H1 (cell line): ENCODE data around the gene HHIP. TPM values are rescaled to one million over a fixed set of nuclear protein-coding genes. Genes with fewer than 3 reads are reported as not detected.

Source experiments
- CTCF ChIA-PET: fragments of 300-600 bp; sonication (Branson Sonifier 250); formaldehyde crosslinking; loops from one replicate; lab custom pipeline; 2021; ENCODE audit not compliant: partially characterized antibody; lab: Charles Lee
- POLR2A ChIA-PET: fragments of 300-600 bp; sonication (Branson Sonifier 250); formaldehyde crosslinking; loops from one replicate; lab custom pipeline; 2021; ENCODE audit warnings: inconsistent platforms; ENCODE audit not compliant: partially characterized antibody; lab: Charles Lee
- DNase-seq, 2 experiments: peaks; one replicate each; pipeline versions ENCODE4 v3.0.0 to v3.0.0-alpha.2; 2010 to 2022; ENCODE audit warnings: low spot score in 2 of 2, low read depth in 1 of 2, mixed read lengths in 1 of 2
- FAIRE-seq: peaks from 2 replicates; lab custom pipeline; 2011; peaks lifted over from hg19 to GRCh38; lab: Jason Lieb, UNC
- H2AFZ ChIP-seq: 2 replicates; pipeline ENCODE4 v1.8.1; 2012; ENCODE audit warnings: low read length, inconsistent platforms
- H2AK5ac ChIP-seq: 2 replicates; pipeline ENCODE4 v1.6.1; 2013; ENCODE audit warnings: low read depth, low read length
- H2BK120ac ChIP-seq: replicated peaks from 2 replicates; pipeline ENCODE3; 2013; ENCODE audit warnings: low read depth, low read length, inconsistent platforms
- H2BK12ac ChIP-seq: 2 replicates; pipeline ENCODE4 v1.6.1; 2013; ENCODE audit warnings: low read depth, low read length
- H2BK15ac ChIP-seq: 2 replicates; pipeline ENCODE4 v1.6.1; 2013; ENCODE audit warnings: low read length
- H2BK20ac ChIP-seq: 2 replicates; pipeline ENCODE4 v1.6.1; 2013; ENCODE audit warnings: low read length
- H2BK5ac ChIP-seq: 2 replicates; pipeline ENCODE4 v1.6.1; 2013; ENCODE audit warnings: low read depth, low read length
- H3K14ac ChIP-seq: 2 replicates; pipeline ENCODE4 v1.6.1; 2013; ENCODE audit warnings: inconsistent platforms; ENCODE audit not compliant: insufficient read length
- H3K18ac ChIP-seq: 2 replicates; pipeline ENCODE4 v1.6.1; 2013; ENCODE audit warnings: low read length; ENCODE audit errors: extremely low read depth
- H3K23ac ChIP-seq: 2 replicates; pipeline ENCODE4 v1.6.1; 2013; ENCODE audit warnings: inconsistent platforms; ENCODE audit not compliant: insufficient read length
- H3K23me2 ChIP-seq: 2 replicates; pipeline ENCODE4 v1.6.1; 2013; ENCODE audit warnings: low read depth, low read length
- H3K27ac ChIP-seq: 2 replicates; pipeline ENCODE4 v1.6.1; 2011; ENCODE audit warnings: low read depth, low read length, inconsistent platforms
- H3K27me3 ChIP-seq, 4 experiments: replicated peaks in 1 of 4; 1 replicate in 1 of 4; 2 replicates in 3 of 4; pipeline versions ENCODE4 v1.6.1 to v1.8.1; 2011 to 2013; ENCODE audit warnings: low read length in 3 of 4, mild to moderate bottlenecking in 3 of 4, inconsistent platforms in 2 of 4, mixed read lengths in 2 of 4, moderate library complexity in 1 of 4; ENCODE audit not compliant: control insufficient read depth in 3 of 4, insufficient read depth in 3 of 4; ENCODE audit errors: extremely low read depth in 1 of 4
- H3K36me3 ChIP-seq, 4 experiments: 2 replicates each; pipeline versions ENCODE4 v1.6.1 to v1.8.1; 2011 to 2013; ENCODE audit warnings: mild to moderate bottlenecking in 4 of 4, low read length in 3 of 4, moderate library complexity in 2 of 4, control low read depth in 1 of 4, inconsistent platforms in 1 of 4; ENCODE audit not compliant: insufficient read depth in 4 of 4, control insufficient read depth in 2 of 4
- H3K4ac ChIP-seq: replicated peaks from 2 replicates; pipeline ENCODE3; 2013; ENCODE audit warnings: low read length, low read depth, mixed read lengths, inconsistent platforms; ENCODE audit not compliant: insufficient read length
- H3K4me1 ChIP-seq, 4 experiments: replicated peaks in 1 of 4; 1 replicate in 1 of 4; 2 replicates in 3 of 4; pipeline versions ENCODE4 v1.6.1 to v1.8.1; 2011 to 2013; ENCODE audit warnings: low read length in 3 of 4, inconsistent platforms in 2 of 4, mixed read lengths in 1 of 4; ENCODE audit not compliant: insufficient read depth in 4 of 4, control insufficient read depth in 3 of 4
- H3K4me2 ChIP-seq, 2 experiments: 2 replicates each; pipeline versions ENCODE4 v1.6.1 to v1.8.1; 2011 to 2013; ENCODE audit warnings: low read depth in 2 of 2, low read length in 2 of 2, control low read depth in 1 of 2, inconsistent platforms in 1 of 2, mild to moderate bottlenecking in 1 of 2; ENCODE audit not compliant: insufficient read depth in 1 of 2
- H3K4me3 ChIP-seq, 4 experiments: fragments of 200-600, 300-600 bp in 1 of 4; sonication (generic), shearing (Covaris generic), sonication (Bioruptor Twin) in 1 of 4; 2 replicates each; pipeline versions ENCODE4 v1.5.1 to v1.8.1; 2011 to 2016; ENCODE audit warnings: low read length in 4 of 4, low read depth in 3 of 4, control low read depth in 2 of 4, inconsistent platforms in 2 of 4, mild to moderate bottlenecking in 2 of 4, mixed read lengths in 1 of 4, moderate library complexity in 1 of 4; ENCODE audit not compliant: insufficient read depth in 2 of 4; ENCODE audit errors: extremely low read depth in 1 of 4
- H3K56ac ChIP-seq: replicated peaks from 2 replicates; pipeline ENCODE3; 2013; ENCODE audit warnings: low read depth, mild to moderate bottlenecking, mixed read lengths, low read length, inconsistent platforms; ENCODE audit not compliant: insufficient read length
- H3K79me1 ChIP-seq: 2 replicates; pipeline ENCODE4 v1.6.1; 2013; ENCODE audit warnings: low read depth, low read length, control low read depth
- H3K79me2 ChIP-seq, 2 experiments: 2 replicates each; pipeline versions ENCODE4 v1.6.1 to v1.8.1; 2012 to 2013; ENCODE audit warnings: low read length in 2 of 2, mild to moderate bottlenecking in 2 of 2, inconsistent platforms in 1 of 2; ENCODE audit not compliant: insufficient read depth in 2 of 2, control insufficient read depth in 1 of 2
- H3K9ac ChIP-seq, 4 experiments: replicated peaks in 1 of 4; 1 replicate in 1 of 4; 2 replicates in 3 of 4; pipeline versions ENCODE4 v1.6.1 to v1.8.1; 2011 to 2013; ENCODE audit warnings: low read depth in 3 of 4, low read length in 3 of 4, control low read depth in 2 of 4, mild to moderate bottlenecking in 2 of 4, moderate library complexity in 2 of 4, inconsistent platforms in 1 of 4; ENCODE audit errors: extremely low read depth in 1 of 4
- H3K9me3 ChIP-seq, 2 experiments: 2 replicates each; pipeline versions ENCODE4 v1.6.1 to v1.8.1; 2012 to 2013; ENCODE audit warnings: mild to moderate bottlenecking in 2 of 2, moderate library complexity in 2 of 2, control low read depth in 1 of 2, inconsistent platforms in 1 of 2, low read depth in 1 of 2, low read length in 1 of 2, mixed read lengths in 1 of 2; ENCODE audit not compliant: insufficient read depth in 2 of 2
- H4K20me1 ChIP-seq, 2 experiments: replicated peaks in 1 of 2; 2 replicates each; pipeline versions ENCODE3 to v1.8.1; 2011 to 2013; ENCODE audit warnings: inconsistent platforms in 2 of 2, low read length in 2 of 2, mild to moderate bottlenecking in 1 of 2; ENCODE audit not compliant: insufficient read depth in 2 of 2, control insufficient read depth in 1 of 2
- H4K5ac ChIP-seq: 2 replicates; pipeline ENCODE4 v1.6.1; 2013; ENCODE audit warnings: low read length, low read depth, mixed read lengths, inconsistent platforms; ENCODE audit not compliant: insufficient read length
- H4K8ac ChIP-seq: 2 replicates; pipeline ENCODE4 v1.8.0; 2013; ENCODE audit warnings: mild to moderate bottlenecking, moderate library complexity, low read length, inconsistent platforms; ENCODE audit not compliant: insufficient read depth; ENCODE audit errors: extremely low read depth
- H4K91ac ChIP-seq: replicated peaks from 2 replicates; pipeline ENCODE3; 2013; ENCODE audit warnings: low read length, mixed read lengths, inconsistent platforms; ENCODE audit not compliant: insufficient read length
- CEBPB ChIP-seq: IDR thresholded peaks from 2 replicates; pipeline ENCODE4 v1.6.1; 2012; ENCODE audit warnings: low read depth, low read length
- EP300 ChIP-seq, 2 experiments: IDR thresholded peaks; 1 replicate in 1 of 2; 2 replicates in 1 of 2; pipeline ENCODE4 v1.6.1; 2011 to 2012; ENCODE audit warnings: low read depth in 2 of 2, low read length in 2 of 2, mild to moderate bottlenecking in 2 of 2, borderline replicate concordance in 1 of 2, inconsistent platforms in 1 of 2, moderate library complexity in 1 of 2
- JUND ChIP-seq: IDR thresholded peaks from 2 replicates; pipeline ENCODE4 v1.6.1; 2011; ENCODE audit warnings: mild to moderate bottlenecking, improper control_type of control experiment, low read length
- KDM4A ChIP-seq: IDR thresholded peaks from one replicate; pipeline ENCODE4 v1.7.1; 2012; ENCODE audit warnings: low read depth, mild to moderate bottlenecking, moderate library complexity, low read length, inconsistent platforms; ENCODE audit not compliant: severe bottlenecking
- KDM5A ChIP-seq: fragments of 200-600 bp; IDR thresholded peaks from 2 replicates; pipeline ENCODE4 v1.7.1; 2012; ENCODE audit warnings: mild to moderate bottlenecking, low read length, inconsistent platforms, mixed read lengths
- SIX5 ChIP-seq: IDR thresholded peaks from 2 replicates; pipeline ENCODE4 v1.6.1; 2011; ENCODE audit warnings: mild to moderate bottlenecking, low read depth, low read length
- SP4 ChIP-seq: IDR thresholded peaks from 2 replicates; pipeline ENCODE4 v1.6.1; 2012; ENCODE audit warnings: low read length, inconsistent platforms
- SUZ12 ChIP-seq: fragments of 200-600 bp; sonication (generic); IDR thresholded peaks from 2 replicates; pipeline ENCODE4 v1.6.1; 2012; ENCODE audit warnings: mild to moderate bottlenecking, inconsistent platforms, low read length, moderate library complexity, mixed read lengths
- TBP ChIP-seq: IDR thresholded peaks from 2 replicates; pipeline ENCODE4 v1.6.1; 2011; ENCODE audit warnings: low read depth, low read length, improper control_type of control experiment
- WGBS, 2 experiments: shearing (Covaris generic) in 1 of 2; methylation state at CpG; one replicate each; pipeline versions ENCODE4 v1.1.6 to v1.1.7; 2013 to 2015; ENCODE audit warnings: low lambda C conversion rate in 2 of 2, mixed read lengths in 2 of 2, inconsistent platforms in 1 of 2, low coverage in 1 of 2, missing lambda C conversion rate in 1 of 2; ENCODE audit not compliant: insufficient replicate concordance in 2 of 2, insufficient coverage in 1 of 2, insufficient read length in 1 of 2; ENCODE audit errors: extremely low coverage in 1 of 2, missing lambda C conversion rate in 1 of 2; 5-methylcytosine and 5-hydroxymethylcytosine counted together
- polyA plus RNA-seq, 7 experiments: library from polyadenylated mRNA; depleted of rRNA in 3 of 7; stranded (reverse) in 5 of 7; unstranded in 2 of 7; fragments of >200 nt in 5 of 7; fragments of 200-250 nt in 2 of 7; gene quantifications; 1 replicate in 5 of 7; 2 replicates in 1 of 7; 4 replicates in 1 of 7; pipeline versions ENCODE4 v1.2.1 to v1.2.3, GENCODE V29; 2011 to 2013; ENCODE audit warnings: missing spikeins in 2 of 7, mixed read lengths in 2 of 7
- total RNA-seq: library from RNA; stranded (reverse); fragmentation: NEBNext Ultra II Directional; extraction: Animal tissue kit (Norgen Biotek cat#: 25700); gene quantifications from 2 replicates; pipeline ENCODE4 v1.2.1, GENCODE V29; 2021
- TF ChIP-seq, protein P1 (sequence below), 3 experiments: IDR thresholded peaks; 1 replicate in 2 of 3; 2 replicates in 1 of 3; pipeline versions ENCODE4 v1.5.1 to v1.6.1; 2011; ENCODE audit warnings: low read length in 3 of 3, mild to moderate bottlenecking in 3 of 3, inconsistent platforms in 2 of 3, low read depth in 1 of 3, moderate library complexity in 1 of 3; ENCODE audit not compliant: insufficient read depth in 1 of 3; ENCODE audit errors: control extremely low read depth in 1 of 3

Gene HHIP
- total and polyA plus RNA-seq, 2 of the 8 experiments (the other 6 are each of a cell fraction or from before 2014, with no cell fraction given), result 0.05 to 1.3 TPM

DNA sequence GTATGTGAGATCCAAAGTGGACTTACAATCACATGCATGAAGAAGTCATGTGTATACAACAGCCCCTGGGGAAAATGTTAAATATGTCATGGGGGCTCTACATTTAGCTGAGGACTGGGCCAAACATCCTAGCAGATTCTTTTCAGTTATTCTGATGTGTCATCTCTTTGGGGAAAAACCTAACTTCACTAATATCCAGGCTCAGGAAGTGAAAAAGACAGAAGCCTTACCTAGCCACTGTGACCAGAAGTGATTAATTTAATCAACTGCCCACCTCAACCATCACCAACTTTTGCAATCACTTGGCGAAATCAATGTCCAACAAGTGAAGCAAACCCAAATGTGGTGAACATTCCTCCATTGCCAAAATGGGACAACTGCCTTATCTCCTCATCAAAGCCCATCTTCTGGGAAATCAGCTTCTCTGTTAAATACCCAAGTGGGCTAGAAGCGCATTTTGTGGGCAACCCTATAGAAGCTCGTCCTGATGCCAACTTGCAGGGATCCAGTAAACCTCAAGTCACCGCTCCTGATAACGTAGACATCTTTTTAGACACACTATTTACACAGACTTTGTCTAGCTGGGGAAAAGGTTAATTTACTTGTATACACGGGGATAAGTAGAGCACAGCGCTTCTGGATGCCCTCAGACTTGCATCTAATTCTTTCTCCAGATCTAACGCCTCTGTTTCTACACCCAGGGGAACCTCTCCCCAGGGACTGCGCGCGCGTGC, 1.4 kb upstream of the HHIP start:
- no peak overlapping the region for H3K9ac ChIP-seq
- POLR2A ChIA-PET, result interaction anchor here (0.6 to 1.1 kb wide), 2 partner anchors 9 to 1834 kb away, joined by 3 read pairs; no protein-coding TSS in a partner anchor
- TF ChIP-seq EP300 (IDR thresholded peaks at IDR 0.05; ENCODE audit: borderline replicate concordance in 1 of 2, low read depth in 2 of 2, low read length in 2 of 2) (no peak), KDM4A (no peak), CEBPB (no peak), SIX5 (no peak), JUND (no peak), SUZ12 (no peak), TBP (no peak), KDM5A (no peak), SP4 (no peak)
- TF ChIP-seq, protein P1, sequence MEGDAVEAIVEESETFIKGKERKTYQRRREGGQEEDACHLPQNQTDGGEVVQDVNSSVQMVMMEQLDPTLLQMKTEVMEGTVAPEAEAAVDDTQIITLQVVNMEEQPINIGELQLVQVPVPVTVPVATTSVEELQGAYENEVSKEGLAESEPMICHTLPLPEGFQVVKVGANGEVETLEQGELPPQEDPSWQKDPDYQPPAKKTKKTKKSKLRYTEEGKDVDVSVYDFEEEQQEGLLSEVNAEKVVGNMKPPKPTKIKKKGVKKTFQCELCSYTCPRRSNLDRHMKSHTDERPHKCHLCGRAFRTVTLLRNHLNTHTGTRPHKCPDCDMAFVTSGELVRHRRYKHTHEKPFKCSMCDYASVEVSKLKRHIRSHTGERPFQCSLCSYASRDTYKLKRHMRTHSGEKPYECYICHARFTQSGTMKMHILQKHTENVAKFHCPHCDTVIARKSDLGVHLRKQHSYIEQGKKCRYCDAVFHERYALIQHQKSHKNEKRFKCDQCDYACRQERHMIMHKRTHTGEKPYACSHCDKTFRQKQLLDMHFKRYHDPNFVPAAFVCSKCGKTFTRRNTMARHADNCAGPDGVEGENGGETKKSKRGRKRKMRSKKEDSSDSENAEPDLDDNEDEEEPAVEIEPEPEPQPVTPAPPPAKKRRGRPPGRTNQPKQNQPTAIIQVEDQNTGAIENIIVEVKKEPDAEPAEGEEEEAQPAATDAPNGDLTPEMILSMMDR (IDR thresholded peaks at IDR 0.05; ENCODE audit: control extremely low read depth in 1 of 3, insufficient read depth in 1 of 3, low read depth in 1 of 3, low read length in 3 of 3), result no peak

More for the DNA sequence above, 1.4 kb upstream of the HHIP start:
- H3K4me1 ChIP-seq, result peaks cover 4 to 17% (median 10%) of the 10 kb centered on the region in 4 experiments; a peak in 6 of 7 replicates
- H3K14ac ChIP-seq, result no peak overlapping the region
- 87% methylated on average over 12 of the region's 12 CpGs; no CpG with 5 or more reads in 1 of the 2 experiments for WGBS, 2 experiments
- no peak for FAIRE-seq
- H2BK20ac ChIP-seq, result no peak overlapping the region
- H3K4me2 ChIP-seq, result peak overlapping the region; percentile 88 to 98; a peak in 1 of 4 replicates
- CTCF ChIA-PET, result interaction anchor here (0.8 to 1.4 kb wide), 2 partner anchors 31 to 33 kb away, joined by 3 to 4 read pairs; no protein-coding TSS in a partner anchor
- DNase-seq, result no peak
- H3K4me3 ChIP-seq, result 0 out of 8 replicates have a peak overlapping the region, but pooled peaks of 1 of the 4 experiments have one; percentile 68
- no peaks in the 10 kb centered on the region for H3K79me1 ChIP-seq
- H3K27me3 ChIP-seq, result peaks cover 25 to 52% (median 49%) of the 10 kb centered on the region in 4 experiments
- no peak overlapping the region for H2BK120ac ChIP-seq
- peaks cover 3 to 9% of the 10 kb centered on the region in 2 experiments for H4K20me1 ChIP-seq
- no peak overlapping the region for H2BK12ac ChIP-seq
- H2AK5ac ChIP-seq, result no peak overlapping the region
- no peak overlapping the region for H3K18ac ChIP-seq
- H3K79me2 ChIP-seq, result no peaks in the 10 kb centered on the region
- H3K36me3 ChIP-seq, result no peaks in the 10 kb centered on the region
- no peak overlapping the region for H3K27ac ChIP-seq
- 0 out of 2 replicates have a peak overlapping the region, but pooled peaks have one; percentile 46 for H2BK15ac ChIP-seq
- no peak overlapping the region for H4K5ac ChIP-seq
- peaks cover 7% of the 10 kb centered on the region; the same call in 1 of the 2 replicates for H3K23me2 ChIP-seq
- no peak overlapping the region for H2AFZ ChIP-seq
- no peak overlapping the region for H3K4ac ChIP-seq
- H2BK5ac ChIP-seq, result no peak overlapping the region
- H4K8ac ChIP-seq, result no peak overlapping the region
- no peak overlapping the region for H4K91ac ChIP-seq
- H3K9me3 ChIP-seq, result no peaks in the 10 kb centered on the region
- no peak overlapping the region for H3K56ac ChIP-seq
- no peak overlapping the region for H3K23ac ChIP-seq
